GM19372 (cell line): ENCODE data around the gene C14orf93.

Experiments
- ATAC-seq: cut with Tn5 transposase; IDR thresholded peaks from one replicate; pipeline ENCODE4 v1.9.1; 2021; ENCODE audit warnings: mild to moderate bottlenecking, low read depth, moderate library complexity; ENCODE audit not compliant: unreplicated experiment

Gene C14orf93

DNA sequence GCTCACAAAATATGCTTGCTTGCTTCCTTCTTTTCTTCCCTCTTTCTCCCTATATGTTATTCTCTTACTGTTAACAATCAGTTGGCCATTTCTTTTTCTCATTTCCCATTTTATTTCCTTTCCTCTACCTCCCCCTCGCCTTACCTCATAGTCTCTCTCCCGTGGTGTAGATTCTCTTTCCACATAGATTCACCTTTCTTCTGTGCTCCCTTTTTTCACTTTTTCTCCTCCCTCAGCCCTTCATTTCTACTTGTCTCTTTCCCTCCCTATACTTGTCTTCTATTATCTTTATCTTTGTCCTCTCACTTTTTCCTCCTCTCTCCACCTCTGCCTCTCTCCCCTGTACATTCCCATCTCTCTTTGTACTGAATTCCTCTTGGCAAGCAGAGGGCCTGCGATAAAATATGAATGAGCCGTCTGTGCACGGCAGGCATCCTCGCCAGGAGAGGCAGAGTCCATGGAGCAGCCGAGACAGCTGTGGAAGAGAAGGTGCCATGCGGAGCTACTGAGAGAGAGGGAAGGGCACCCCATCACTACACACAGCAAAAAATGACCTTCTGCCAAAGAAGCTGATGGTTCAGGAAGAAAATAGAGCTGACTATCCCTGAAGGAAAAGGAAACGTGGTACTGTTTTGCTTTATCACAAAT, 12.1 kb downstream of the C14orf93 start:
- no peak for ATAC-seq

DNA sequence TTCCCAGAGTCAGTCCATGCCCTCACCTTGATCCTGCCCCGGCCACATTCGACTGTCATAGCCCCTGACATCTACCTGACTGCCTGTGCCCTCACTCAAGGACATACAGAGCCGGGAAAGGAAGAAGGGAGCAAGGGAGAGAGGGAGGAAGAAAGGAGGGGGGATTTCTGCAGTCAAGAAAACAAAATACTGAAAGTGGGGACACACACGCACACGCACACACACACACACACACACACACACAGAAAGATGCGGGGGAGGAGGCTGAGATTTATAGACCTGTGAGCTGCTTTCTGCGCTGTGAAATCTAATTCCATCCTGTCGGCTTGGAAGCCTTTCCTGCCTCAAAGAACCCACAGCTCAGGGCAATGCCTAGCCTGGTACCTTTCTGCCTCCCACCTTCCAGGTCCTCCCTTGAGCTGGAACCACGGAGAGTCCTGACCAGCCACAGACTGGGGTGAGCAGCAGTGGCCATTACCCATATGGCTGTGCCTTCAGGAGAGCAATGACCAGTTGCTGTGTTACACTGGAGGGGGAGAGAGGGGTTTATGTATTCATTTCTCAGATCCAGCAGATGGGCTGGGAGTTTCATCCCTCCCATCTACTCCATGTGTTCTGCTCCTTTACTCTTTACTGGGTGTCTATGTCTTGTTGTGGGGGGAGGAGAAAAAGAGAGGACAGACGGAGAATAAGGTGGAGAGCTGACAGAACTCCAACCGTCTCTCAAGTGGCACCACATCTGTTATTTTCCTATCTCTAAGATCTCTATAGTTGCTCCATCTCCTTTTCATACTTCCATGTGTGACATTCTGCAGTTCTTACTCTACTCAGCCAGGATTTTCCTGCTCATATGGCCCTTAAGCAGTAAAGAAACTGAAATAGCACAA, 12.9 kb downstream of the C14orf93 start:
- no peak for ATAC-seq

DNA sequence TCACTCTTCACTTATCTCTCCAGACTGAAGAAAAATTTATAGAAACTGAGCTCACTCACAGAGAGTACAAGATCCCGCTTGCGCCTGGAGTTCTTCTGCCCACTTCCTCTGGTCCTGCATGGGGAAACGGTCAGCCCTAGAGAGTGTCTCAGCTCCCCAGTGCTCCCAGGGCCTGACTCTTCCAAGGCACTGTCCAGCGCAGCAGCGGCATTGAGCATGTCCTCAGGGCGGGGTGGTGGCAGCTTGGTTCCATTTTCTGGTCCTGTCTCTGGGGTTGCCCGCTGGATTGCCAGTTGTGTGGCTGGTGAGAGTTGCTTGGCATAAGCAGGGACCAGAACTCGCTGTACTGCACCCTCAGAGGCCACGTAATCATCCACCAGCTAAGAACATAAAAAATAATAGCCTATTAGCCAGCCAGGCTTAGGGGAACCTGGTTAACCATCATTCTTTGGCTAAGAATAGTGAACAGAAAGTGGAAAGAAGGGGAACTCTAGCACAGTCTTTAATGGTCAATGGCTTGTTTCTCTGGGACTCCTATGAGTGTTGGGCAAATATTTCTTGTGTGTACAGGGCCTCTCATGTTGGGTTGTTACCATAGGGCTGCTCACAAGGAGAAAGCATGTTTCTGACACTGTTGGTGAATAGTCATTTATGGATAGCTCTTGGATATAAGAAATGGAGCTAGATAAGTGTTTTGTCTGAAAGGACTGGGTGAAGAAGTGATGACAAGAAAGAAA, 13.9 kb downstream of the C14orf93 start:
- no peak for ATAC-seq

DNA sequence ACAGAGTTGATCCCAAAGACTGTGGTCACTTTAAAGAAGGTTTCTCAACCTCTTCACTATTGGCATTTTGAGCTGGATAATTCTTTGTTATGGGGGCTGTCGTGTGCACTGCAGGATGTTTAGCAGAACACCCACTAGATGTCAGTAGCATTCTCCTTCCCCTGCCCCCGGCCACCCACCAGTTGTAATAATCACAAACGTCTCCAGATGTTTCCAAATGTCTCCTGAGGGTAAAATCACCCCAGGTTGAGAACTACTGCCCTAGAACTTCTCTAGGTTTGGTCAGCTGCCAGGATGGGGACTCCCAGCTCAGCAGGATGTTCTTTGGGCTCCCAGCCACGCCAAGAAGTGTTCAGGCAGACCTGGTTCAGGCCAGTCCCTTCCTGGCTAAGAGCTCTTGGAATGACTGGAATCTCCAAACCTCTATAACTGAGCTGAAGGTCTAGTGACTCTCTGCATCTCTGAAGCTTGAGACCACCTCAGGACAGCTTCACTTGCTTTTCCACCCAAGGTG, 15.1 kb downstream of the C14orf93 start:
- no peak for ATAC-seq

DNA sequence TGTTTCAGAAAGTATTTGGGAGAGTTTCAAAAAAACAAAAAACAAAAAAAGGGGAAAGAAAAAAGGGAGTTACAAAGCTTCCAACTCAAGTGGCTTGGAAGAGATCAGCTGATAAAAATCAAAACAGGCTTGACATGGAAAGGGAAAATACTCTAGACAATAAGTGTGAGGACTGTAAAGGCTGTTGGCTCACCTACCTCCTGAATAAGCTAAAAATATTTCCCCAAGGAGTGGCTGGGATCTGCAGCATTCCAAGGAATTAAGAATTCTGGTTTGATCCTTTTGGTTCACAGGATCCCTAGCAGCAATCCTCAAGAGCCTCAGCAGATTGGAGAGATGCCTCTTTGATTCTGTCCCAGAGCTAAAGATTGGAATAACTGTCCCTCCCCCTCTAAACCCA, 16.4 kb downstream of the C14orf93 start:
- no peak for ATAC-seq

DNA sequence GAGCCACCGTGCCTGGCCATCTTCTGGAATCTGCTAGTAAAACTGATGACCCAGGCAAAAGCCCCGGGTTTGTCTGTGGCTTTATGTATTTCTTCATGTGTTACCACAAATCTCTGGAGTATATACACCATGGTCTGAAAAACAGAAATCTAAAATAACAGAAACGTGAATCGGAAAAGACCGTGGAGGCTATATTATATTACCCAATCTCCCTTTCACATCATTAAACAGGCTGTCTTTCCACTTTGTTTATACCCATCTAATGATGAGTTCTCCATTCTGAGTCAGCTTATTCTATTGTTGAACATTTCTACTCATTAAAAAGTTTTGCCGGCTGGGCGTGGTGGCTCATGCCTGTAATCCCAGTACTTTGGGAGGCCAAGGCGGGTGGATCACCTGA, 18.1 kb downstream of the C14orf93 start:
- ATAC-seq, result no peak

DNA sequence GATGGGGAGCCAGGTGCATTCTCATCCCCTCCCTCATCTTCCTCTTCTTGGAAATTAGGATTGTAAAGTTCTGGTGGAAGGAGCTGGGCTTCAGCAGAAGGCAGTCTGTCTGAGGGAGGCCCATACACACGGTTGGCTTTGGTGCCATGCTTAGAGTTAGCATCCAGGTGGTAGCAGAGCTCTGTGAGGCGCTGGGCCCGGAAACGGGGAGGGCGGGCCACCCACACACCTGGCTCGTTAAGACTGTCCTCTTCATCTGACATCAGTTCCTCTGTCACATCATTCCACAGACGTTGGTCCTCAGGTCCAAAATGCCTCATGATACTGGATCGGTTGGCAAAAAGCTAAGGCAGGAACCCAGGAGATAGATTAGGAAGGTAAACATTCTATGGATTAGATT, 22.7 kb downstream of the C14orf93 start:
- ATAC-seq, result no peak

DNA sequence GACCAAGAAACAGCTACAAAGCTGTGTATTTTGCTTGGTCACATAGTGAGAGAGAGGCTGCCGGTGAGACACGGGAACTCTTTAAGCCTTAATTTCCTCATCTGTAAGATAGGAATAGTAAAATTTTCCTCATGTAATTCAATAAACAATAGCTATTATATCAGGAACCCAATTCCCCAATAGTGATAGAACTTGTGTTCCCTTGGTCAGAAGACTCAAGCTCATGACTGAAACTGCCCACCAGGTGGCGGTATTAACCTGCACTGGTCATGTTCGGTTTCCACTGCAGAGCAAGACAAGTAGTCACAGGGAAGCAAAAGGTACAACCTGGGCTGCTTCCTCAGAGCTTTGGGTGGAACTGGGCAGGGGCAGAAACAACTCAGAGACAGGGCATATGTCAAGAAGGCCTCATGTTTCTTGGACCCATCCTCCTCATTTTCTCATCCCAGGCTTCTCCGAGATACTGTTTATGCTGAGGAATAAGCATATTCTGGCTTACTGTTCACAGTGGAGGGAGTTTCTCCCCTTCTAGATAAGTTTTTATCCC, 23.4 kb downstream of the C14orf93 start:
- ATAC-seq, result no peak

DNA sequence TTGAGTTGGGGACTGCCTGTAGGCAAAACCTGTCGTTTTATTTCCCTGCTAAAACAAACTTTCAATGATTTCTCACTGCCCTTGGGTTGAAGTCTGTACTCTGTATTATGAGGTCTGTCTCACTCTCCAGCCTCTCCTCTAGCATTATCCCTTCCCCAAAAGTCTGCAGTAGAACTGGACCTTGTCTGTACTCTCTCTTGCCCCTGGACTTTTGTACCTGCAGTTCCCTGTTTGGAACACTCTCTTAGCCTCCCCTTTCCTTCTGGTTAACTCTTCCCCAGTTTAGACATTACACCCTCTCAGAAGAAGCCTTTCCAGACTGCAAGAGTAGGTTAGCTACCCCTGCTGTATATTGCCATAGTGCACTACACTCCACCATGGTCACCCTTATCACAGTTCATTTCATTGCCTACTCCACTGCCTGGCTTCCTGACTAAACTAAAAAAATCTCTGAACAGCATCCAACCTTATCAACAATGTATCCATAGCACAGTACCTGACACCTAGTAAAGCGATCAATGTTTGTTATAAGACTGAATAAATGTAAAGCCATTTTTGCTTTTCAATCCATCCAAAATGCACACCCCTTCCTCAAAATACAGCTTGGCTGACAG, 23.9 kb downstream of the C14orf93 start:
- ATAC-seq, result no peak

DNA sequence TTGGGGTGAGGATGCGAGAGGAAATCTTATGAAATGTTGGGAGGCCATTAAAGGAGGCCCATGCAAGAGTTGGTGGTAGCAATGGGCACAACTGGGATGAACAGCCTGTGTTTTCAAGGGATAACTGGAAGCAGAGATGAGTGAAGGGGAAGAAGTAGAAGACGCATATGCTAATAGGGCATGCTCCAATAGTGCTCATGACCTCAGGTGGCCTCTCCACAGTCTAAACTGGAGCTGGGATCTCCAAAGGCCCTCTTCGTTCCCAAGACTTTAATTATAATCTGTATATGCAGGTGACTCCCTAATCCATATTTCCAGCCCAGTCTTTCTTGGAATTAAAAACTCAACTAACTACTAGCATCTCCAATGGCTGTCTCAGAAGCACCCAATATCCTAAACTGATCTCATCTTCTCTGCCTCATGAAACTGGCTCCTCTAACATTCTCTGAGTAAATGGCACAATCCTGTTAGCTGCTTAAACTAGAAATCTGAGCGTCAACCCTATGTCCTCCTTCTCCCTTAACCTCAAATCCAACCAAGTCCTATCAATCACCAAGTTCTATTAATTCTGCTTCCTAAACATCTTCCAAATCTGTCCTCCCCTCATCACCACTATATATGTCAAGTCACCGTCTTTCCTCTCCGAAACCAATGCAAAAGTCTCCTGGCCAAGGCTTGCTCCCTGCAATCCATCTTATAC, 24.8 kb downstream of the C14orf93 start:
- no peak for ATAC-seq

DNA sequence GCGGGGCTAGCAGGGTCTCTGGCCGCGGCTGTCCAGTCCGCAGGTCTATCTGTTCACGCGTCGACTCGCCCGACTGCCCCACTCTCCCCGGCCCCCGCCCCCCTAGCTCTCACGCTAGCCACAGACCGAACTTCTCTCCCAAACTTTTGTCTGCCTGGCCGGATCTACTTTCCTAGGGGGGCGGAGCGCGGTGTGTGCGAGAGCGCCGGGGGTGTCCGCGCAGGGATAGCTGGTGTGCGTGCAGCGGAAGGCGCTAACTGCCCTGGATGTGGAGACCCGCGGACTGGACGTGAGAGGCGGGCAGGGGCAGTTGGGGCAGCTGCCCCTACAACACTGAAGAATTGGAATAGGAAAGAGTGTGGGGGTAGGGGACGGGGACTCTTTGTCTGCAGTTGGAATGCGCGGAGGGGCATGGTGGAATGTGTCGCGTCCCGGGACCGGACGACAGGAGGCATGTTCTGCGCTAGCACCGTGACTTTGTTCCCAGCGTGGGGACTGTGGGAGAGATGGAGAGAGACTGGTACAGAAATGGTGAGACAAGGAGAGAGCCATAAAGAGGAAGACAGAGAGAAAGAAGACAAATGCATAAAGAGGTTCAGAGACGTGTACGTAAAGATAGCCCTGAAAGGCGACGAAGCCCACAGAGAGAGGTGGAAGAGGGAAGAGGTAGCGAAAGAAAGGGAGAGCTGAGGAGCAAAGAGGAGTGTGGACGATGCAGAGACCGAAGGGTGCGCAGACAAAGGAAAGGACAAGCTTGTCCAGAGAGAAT, 27.3 kb downstream of the C14orf93 start, which contains the start of gene AJUBA:
TSS of gene AJUBA (minus strand) at position 75 of the 769 bp plus-strand sequence. CDS start 285 bp downstream, outside the sequence.
- ATAC-seq, result no peak

DNA sequence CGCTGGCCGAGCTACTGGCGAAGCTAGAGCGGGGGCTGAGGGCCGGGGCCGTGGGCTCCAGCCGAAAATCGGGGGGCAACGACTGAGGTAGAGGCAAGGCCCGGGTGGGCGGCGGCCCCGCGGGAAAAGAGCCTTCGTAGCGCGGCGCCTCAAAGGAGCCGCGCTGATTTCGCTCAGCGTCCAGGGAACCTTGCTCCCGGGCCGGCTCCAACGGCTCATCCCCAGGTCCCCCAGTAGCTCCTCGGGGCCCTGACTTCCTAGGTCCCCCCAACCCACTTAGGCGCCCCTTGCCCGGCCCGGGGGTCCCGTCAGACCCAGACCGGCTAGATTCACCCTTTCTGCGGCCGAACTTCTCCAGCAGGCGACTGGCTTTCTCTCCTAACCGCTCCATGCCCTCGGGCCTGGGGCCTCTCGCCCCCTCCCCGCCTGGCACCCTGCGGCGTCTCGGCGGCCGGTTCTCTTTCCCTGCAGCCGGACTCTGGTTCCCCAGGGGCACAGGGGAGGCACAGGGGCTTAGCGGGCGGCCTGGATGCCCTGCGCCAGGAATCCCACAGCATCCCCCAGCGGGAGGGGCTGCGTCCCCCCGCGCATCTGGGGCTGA, 28.0 kb downstream of the C14orf93 start:
- no peak for ATAC-seq

DNA sequence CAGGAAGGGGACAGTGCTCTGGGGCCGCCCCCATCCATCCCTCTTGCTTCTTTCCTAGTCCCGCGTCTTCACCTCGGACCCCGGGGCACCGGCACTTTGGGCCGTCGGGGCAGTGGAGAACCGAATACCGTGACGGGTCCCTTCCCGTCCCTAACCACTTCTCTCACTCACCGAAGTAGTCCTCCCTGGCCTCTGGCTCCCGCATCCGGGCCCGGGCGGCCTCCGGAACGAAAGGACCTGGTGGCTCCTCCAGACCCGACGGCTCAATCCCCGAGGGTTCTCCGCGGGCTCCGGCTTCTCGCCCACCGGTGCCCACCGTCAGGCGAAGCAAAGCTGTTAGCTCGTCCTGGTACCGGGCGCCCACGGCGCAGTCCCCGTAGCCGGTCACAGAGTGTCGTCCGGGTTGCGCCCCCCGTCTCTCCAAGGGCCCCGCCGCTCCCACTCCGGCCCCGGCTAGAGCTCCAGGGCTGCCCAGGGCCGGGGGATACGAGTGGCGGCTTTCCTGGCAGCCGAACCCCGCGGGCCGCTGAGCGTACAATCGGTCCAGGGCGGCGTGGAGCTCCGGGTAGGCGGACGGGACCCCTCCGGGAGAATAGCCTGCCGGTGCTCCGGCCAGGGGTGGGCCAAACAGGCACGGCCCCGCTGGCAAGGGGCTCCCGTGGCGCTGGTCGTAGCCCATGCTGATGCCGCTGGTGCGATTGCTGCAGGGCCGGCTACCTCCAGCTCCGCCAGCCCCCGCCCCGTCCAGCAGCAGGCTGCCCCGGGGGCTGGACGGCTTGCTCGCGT, 28.7 kb downstream of the C14orf93 start:
- ATAC-seq, result no peak

DNA sequence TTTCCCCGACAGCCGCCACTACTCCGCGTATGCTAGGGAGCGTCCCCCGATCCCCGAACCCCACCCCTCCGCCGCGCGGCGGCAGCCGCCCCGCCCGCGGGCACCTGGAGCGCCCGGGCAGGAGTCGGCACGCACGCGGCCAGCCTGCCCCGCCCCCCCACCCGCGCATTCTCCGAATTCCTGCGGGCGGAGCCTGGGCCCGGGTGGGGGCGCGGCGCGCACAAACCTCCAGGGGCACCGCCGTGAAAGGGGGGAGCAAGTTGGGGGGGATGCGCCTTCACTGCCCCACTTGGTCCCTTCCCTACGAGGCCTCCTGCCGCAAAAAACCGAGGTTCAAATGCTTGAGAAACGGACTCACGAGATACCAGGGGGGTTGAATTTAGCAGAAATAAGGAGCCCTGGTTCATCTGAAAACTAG, 29.3 kb downstream of the C14orf93 start:
- ATAC-seq, result no peak

DNA sequence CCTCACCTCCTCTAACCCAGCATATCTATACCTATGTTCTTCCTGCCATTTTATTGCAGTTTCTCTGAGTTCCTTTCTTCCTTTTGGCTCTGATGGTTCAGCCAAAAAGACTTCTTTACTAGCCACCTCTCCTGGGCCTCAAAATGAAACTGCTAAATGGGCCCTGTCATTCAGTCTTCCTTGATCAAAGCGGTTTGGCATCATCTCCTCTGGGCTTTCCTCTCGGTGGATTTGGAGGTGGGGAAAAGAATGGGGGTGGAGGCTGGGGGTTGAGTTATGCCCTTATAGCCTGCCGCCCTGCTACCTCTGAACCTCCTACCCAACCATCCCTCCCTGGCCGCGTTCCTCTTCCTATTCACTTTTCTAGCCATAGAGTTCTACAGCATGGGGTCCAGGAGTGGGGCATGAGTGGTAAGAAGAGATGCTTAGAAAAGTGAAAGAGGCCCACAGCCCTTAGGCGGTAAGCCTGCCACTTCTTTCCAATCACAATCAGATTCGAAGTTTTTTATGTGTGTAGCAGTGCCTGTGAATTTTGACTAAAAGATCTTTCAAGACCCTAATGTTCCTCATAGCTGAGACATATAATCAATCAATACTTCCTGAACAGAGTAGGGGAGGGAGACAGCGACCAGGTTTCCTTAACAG, 30.1 kb downstream of the C14orf93 start:
- ATAC-seq, result no peak

DNA sequence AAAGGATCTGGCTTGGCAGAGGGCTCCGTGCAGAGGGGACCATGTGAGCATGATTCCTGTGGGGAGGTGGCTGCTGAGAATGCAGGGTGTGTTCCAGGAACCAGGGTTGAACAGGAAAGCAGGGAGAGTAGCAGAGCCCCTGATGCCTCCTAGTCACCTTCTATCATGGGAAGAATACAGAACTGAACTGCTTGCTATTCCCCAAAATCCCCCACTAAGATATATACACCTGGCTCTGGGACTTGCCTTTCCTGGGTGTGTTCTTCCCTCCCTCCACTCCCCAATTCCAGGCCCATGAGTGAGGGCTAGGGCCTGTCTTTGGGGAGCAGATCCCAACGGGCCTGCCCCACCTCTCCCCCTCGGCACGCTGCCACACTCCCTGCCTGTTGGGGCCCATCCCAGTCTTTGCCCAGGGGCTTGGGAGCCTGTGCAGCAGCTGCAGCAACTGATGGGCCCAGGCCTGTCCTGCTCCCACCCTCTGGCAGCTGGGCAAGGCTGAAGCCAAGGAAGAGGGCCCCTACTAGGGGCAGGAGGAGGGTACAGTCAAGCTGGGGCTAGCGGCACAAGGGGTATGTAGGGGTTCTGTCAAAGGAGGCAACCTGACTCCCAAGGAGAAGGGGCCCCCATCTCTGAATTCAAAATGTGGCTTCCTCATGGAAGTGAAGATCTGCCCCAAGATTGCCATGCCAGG, 30.8 kb downstream of the C14orf93 start:
- no peak for ATAC-seq

DNA sequence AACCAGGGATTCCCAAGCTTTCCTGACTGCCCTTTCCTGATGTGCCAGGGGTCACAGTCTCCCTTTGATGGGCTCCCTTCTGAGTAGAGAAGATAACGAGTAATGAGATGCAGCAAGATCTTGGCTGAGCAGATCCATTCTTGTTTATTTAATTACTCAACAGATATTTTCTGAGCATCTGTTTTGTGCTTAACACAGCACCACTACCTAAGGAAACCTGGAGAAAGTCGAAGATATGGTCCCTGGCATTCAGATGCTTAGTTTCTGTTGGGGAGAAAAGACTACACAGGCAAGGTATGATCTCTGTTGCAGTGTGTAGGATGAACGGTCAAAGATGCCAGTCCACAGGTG, 31.5 kb downstream of the C14orf93 start:
- no peak for ATAC-seq
